ENCODE measurements around the gene MAN2C1.

DNA sequence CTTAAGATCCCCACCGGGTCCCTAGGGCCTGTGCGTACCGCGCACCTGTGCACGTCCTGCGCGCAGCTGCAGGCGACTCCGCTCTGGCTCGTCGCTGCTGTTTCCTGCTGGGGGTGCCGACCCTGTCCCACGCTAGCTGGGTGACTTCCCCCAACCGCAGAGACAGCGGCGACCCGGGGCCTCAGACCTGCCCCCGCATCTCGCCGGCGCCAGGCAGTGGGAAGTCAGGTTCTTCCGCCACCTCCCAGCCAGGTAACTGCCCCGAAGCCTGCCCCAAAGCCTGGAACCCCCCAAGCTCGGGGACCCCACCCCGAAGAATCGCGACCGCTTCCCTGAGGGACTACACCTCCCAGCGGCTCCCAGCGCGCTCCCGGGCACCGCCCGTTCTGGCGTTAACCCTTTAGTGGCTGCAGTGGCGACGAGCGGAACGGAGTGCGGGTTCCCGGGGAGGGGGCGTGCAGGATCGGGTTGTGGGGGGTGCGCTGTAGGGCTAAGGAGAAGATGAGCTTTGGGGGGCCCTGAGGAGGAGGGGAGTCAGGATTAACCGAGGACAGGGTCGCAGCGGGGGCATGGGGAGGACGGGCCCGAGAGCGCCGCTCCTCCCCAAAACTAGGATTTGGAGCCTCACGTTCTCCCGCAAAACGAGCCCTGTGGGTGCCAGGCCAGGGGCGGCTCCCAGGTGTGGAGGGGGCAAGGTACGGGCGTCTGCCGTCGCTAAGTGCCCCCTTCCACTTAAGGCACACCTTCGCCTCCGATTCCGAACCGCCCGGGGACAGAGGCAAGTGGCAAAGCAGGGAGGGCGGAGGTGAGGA lies 21.0 kb downstream of the MAN2C1 start:
- TF ChIP-seq, protein P1, sequence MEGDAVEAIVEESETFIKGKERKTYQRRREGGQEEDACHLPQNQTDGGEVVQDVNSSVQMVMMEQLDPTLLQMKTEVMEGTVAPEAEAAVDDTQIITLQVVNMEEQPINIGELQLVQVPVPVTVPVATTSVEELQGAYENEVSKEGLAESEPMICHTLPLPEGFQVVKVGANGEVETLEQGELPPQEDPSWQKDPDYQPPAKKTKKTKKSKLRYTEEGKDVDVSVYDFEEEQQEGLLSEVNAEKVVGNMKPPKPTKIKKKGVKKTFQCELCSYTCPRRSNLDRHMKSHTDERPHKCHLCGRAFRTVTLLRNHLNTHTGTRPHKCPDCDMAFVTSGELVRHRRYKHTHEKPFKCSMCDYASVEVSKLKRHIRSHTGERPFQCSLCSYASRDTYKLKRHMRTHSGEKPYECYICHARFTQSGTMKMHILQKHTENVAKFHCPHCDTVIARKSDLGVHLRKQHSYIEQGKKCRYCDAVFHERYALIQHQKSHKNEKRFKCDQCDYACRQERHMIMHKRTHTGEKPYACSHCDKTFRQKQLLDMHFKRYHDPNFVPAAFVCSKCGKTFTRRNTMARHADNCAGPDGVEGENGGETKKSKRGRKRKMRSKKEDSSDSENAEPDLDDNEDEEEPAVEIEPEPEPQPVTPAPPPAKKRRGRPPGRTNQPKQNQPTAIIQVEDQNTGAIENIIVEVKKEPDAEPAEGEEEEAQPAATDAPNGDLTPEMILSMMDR (IDR thresholded peaks at IDR 0.05), result no peak
- TF ChIP-seq POLR2A (IDR thresholded peaks at IDR 0.05) (no peak), POLR2AphosphoS5 (IDR thresholded peaks at IDR 0.05) (no peak), EP300 (IDR thresholded peaks at IDR 0.05) (no peak)
